Activated T-cell treated with anti-CD3 and anti-CD28 coated beads for 4 hours (primary cell): ENCODE data around the gene RINL.

Source experiments
- DNase-seq: peaks from one replicate; pipeline ENCODE4 v3.0.0-alpha.2; 2020

Gene RINL

DNA sequence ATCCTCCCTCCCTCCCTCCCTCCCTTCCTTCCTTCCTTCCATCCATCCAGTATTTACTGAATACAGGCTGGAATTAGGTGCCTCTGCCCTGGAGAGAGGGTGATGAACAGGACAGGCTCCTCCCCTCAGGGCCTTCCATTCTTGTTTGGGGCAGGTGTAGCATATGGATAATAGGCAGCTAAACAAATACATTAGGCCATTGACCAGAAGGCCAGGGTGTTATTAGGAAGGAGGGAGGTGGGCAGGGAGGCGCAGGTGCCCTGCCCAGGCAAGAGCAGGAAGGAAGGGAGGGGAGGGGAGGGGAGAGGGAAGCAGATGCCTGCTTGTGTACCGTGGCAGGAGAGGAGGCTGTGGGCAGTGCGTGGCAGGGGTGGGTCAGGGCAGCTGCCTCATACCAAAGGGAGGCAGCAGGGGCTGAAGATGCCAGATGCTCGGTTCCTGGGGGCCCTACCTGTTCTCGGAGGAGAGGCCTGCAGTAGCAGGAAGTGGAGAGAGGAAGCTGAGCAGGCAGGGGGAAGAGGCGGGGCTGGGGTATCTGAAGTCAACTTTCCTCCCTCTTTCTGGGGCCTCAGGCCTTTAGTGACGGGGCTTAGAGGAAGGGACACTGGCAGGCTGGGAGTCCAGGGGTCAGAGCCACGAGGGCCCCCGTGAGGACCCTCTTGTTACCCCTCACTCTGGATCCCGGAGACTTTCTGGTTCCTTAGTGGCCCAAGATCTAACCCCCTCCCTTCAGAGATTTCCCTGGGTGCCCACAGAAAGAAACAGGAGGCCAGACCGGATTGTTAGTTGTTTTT is at the start of gene RINL:
Gene RINL, minus strand, starts transcription at position 495 of the 794 bp plus-strand sequence. CDS start 1,533 bp downstream, outside the sequence.
- DNase-seq: peak; percentile 51

DNA sequence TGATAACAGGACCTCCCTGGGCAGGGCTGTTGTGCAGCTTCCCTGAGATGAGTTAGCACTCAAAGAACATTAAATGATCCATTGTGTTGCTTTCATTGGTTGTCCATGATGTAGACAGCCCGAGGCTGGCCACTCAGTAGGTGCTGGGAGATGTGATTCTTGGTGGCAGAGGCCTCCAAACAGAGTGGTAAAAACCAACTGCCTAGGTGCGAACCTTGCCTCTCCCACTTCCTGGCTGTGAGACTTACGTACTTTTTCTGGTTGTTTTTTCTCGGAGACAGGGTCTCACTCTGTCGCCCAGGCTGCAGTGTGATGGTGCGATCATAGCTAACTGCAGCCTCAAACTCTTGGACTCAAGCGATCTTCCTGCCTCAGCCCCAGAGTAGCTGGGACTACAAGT is 46.3 kb upstream of the RINL start:
- DNase-seq: no peak

GRCh38 chr19:38922482-38922881 is 44.4 kb upstream of the RINL start:
- DNase-seq: no peak

GRCh38 chr19:38921420-38922274 is 43.6 kb upstream of the RINL start:
- DNase-seq: no peak

DNA sequence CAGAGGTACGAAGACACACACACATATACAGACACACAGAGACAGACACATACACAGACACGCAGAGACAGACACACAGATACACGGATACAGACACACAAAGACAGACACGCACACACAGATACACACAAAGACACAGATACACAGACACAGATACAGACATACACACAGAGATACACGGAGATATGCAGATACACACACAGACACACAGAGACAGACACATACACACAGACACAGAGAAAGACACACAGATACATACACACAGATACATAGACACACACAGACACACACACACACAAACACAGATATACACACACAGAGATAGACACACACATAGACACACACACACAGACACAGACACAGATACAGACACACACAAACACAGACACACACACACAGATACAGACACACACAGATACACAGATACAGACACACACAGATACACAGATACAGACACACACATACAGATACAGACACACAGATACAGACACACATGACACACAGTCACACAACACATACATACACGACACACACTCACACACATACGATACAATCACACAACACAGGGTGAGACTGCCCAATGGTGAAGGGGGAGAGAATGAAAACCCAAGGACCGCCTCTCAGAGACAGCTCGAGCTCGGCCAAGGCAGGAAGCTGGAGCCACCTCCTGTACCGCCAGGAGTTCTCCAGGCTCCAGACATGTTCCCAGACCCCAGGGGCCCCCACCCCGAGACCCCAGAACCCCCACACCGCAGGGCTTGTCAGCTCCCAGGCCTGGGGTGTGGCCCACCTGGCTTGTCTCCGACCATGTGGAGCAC is 42.7 kb upstream of the RINL start:
- no peak for DNase-seq

DNA sequence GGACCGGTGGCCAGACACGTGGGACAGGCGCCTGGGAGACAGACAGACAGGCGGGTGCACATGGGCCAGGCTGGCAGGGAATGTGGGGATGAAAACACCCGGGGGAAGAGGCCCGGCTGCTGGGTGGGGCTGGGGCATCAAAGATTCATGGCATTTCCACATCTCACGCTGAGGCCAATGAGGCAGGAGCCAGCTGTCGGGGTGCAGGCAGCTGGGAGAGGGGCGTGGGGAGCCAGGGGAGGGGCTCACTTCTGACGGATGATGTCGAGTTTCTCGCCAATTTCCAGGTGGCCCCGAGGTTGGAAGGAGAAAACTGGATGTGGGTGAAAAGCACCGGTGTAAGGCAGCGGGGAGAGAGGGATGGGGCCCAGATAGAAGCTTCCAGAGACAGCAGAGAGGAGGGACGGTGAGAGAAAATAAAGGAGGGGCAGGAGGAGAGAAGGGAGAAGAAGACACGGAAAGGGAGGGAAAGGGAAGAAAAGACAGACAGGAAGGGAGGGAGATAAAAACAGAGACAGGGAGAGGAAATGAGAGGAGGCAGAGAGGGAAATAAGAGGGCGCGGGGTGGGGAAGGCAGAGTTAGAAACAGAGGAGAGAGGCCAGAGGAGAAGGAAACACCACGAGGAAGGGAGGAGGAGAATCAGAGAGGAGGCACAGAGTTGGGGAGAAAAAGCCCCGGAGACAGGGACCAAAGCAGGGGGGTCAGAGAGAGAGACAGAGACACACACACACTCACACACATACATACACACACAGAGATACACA is 41.9 kb upstream of the RINL start:
- no peak for DNase-seq

DNA sequence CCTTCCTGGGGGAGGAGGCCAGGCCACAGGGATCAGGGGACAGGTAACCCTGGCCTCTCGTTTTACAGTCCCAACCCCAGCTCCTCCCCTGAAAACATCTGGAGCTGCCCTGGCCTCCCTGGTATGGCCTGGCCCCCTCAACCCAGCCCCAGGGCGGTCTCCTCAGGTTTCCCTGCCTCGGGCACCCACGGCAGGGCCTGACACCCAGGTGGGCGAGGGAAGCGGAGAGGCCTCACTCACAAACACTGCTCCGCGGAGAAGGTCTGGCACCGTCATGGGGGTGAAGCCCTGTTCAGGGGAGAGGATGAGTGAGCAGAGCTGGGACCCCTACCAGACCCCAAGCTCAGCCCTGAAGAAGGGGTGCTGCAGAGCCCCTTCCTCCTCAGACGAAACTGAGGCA is 40.5 kb upstream of the RINL start:
- DNase-seq: no peak

DNA sequence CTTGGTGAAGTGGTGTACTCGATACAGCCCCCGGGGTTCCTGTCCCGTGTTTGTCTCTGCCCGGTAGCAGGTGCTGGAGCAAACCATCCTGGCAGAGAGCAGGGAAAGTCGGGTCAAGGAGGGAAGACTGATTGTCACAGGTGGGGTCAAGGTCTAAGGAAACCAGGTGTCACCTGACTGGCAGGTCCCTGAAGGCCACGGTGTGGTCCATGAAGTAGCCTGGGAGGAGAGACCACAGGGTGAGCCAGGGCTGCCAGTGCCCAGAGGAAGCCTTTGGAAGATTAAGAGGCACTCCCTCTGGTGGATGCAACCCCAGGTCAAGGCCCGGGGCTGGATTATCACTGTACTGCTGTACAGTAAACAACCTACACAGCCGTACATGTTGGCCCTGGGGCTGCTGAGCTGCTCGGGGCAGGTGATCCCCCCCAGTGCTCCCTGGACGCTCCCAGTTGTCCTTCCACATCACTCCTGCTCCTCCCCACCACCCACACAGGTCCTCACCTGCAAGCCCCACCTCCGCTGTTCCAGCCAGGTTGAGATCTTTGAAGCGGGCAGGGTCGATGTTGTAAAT is 39.9 kb upstream of the RINL start:
- DNase-seq: no peak

DNA sequence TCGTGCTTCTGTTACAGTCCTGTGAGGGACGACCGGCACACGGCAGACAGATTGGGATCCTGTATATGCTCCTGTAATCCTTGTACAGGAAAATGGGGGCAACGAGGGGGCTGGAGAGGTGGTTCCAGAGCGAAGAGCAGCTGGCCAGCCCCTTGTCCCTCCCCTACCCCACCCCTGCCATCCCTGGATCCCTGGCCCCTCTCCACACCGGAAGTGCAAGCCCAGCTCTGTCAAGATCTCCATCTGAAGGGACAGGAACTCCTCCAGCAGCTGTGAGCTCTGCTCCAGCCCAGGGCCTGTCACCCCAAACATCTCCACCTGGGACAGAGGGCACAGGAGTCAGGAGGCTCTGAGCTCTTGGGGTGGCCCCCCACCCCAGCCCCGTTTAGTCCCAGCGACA is 39.4 kb upstream of the RINL start:
- no peak for DNase-seq

DNA sequence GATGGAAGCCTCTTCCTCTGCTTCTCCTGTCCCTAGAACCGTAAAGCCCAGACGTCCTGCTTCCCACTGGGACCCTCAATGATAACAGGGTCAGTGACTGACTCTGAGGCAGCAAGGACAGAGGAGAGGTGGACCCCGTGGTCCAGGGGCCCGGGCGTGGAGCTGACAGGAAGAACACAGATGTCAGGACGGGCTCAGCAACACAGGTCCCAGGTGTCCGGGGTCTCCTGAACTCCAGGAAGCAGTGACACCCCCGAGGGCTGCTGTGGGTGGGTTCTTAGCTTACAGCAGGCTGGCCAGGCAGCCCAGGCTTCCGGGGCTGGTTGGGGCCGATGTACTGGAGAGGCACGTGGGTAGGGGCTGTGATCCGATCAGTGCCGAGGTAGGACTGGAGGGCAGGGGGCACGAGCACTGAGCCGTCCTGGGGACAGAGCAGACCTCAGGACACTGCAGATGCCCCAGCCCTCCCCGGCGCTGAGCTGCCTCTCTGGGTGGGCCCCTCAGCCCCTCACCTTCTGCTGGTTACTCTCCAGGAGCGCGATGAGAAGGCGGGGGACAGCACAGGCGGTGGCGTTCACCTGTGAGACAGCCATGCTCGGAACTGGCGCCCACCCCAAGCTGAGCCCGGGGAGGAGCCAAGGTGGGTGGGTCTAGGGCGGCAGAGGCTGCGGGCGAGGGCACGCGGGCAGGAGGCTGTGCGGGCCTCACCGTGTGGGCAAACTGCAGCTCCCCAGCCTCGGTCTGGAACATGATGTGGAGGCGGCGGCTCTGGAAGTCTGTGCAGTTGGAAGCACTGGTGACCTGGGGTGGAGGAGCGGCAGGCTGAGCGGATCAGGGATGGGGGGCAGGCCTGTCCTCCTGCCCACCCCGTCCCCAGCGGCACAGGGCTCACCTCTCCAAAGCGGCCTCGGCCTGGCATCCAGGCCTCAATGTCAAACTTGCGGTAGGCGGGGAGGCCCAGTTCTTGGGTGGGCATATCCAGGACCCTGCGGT is 37.5 kb upstream of the RINL start:
- no peak for DNase-seq

DNA sequence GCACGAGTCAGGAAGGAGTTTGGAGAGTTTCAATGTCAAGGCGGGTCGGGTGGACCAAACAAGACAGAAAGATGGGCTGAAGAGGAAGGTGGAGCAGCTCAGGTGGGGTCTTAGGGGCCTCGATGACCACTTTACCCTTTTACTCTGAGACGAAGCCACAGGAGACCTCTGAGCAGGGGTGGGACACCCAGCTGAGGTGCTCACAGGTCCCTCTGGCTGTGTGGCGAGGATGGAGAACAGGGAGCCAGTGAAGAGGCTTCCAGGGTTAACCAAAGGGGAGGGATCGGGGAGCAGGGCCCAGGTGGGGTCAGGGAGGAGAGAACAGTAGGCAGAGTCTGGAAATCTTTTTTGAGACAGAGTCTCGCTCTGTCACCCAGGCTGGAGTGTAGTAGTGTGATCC is 35.9 kb upstream of the RINL start:
- no peak for DNase-seq

DNA sequence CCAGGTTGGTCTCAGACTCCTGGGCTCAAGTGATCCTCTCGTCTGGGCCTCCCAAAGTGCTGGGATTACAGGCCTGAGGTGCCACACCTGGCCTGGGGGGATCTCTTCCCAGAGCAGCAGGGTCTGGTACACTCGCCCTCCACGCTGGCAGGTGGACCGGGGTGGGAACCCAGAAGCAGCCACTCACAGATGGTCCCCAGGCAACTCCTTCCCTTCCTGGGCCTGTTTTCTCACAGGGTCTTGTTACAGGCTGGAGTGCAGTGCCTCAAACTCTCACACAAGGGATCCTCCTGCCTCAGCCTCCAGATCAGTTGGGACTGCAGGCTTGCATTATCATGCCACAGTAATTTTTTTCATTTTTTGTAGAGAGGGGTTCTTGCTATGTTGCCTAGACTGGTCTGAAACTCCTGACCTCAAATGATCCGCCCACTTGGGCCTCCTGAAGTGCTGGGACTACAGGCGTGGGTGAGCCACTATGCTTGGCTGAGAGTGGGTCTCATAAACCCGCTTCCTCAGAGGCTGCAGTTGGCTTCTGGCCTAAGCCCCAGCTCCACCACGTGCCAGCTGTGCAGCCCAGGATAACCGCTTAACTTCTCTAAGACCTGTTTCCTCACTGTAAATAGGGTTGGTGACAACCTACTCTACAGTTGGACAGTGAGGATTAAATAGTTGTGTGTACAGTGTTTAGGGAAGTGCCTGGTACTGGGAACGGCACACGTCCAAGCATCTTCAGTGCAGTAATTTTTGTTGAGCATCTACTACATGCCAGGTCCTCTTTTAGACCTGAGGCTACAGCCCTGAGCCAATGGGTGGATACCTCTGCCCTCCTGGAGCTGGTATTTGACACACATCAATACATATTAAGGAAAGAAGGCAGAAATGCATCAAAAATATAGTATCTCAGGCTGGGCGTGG is 34.8 kb upstream of the RINL start:
- DNase-seq: no peak

- DNase-seq: no peak
Measured at GRCh38 chr19:38911388-38912001, 33.4 kb upstream of the RINL start.

GRCh38 chr19:38910488-38910887 is 32.4 kb upstream of the RINL start:
- no peak for DNase-seq

DNA sequence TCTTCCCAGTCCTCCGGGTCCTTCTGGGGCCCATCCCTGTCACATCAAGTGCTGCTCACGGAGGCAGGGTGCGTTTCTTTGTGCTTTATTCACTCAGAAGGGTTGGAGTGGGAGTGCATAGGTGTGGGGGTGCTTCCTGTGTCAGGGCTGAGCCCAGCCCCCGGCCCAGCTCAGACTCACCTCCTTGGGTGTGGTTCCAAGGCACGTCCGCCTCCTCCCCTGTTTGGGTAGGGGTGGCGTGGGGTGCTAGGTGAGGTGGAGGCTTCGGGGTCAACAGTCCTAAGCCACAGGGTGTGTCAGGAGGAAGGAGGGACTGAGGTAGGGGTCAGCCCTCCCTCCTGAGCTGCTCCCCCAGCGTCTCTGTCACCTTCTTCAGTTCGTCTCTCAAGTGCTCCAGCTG is 30.8 kb upstream of the RINL start:
- no peak for DNase-seq

- no peak for DNase-seq
Measured at GRCh38 chr19:38907670-38908069, 29.6 kb upstream of the RINL start.

GRCh38 chr19:38907227-38907626 is 29.2 kb upstream of the RINL start:
- DNase-seq: no peak

DNA sequence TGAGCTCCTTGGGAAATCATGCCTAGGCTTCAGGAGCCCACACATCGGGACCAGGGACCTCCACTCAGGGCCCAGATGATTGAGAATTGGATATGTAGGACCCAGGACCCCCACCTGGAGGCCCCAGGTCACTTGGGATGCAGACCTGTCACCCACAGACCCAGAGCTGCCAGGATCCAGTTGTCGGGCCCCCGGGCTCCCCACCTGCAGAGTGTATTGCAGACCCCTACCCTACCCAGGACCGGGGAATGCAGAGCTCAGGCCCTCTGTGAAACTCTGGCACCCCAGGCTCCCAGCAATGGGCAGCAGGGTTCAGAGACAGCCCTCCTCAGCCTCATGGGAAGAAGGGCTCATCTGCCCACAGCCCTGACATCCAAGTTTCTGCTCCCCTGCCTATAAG is 27.5 kb upstream of the RINL start:
- no peak for DNase-seq
